ENCODE measurements around the gene SLC13A2.

Gene SLC13A2

GRCh38 chr17:28523186-28523585, 49.7 kb downstream of the SLC13A2 start:
- Histone ChIP-seq H3K4me3 (ENCODE audit: insufficient read depth in 1 of 2, low read depth in 1 of 2, low read length in 2 of 2) (no peak overlapping the region), H2BK15ac (ENCODE audit: low read depth, poor library complexity, severe bottlenecking) (no peak overlapping the region), H3K27me3 (ENCODE audit: control insufficient read depth in 1 of 2, insufficient read depth in 1 of 2, low read length in 2 of 2) (peaks cover 26 to 29% of the 10 kb centered on the region in 2 experiments), H2AK5ac (ENCODE audit: low read length, severe bottlenecking) (no peak overlapping the region), H2AFZ (ENCODE audit: low read depth, low read length) (no peak overlapping the region), H2BK5ac (ENCODE audit: low read depth, low read length, poor library complexity, severe bottlenecking) (no peak overlapping the region), H3K4me2 (ENCODE audit: low read length, poor library complexity, severe bottlenecking) (no peak overlapping the region), H3K14ac (ENCODE audit: low read length in 2 of 2) (no peak overlapping the region), H4K91ac (ENCODE audit: low read length) (no peak overlapping the region), H3K9ac (ENCODE audit: low read length) (no peak overlapping the region), H3K4me1 (ENCODE audit: control insufficient read depth, insufficient read depth, low read depth, low read length) (peaks cover 17% of the 10 kb centered on the region), H3K36me3 (ENCODE audit: control insufficient read depth in 1 of 2, insufficient read depth in 2 of 2, low read depth in 1 of 2, low read length in 2 of 2) (no peaks in the 10 kb centered on the region), H3K9me3 (ENCODE audit: control insufficient read depth, low read length) (no peaks in the 10 kb centered on the region), H2BK120ac (ENCODE audit: low read depth, low read length) (no peak overlapping the region), H3K23ac (ENCODE audit: low read length in 2 of 2) (no peak overlapping the region), H3K4ac (ENCODE audit: low read depth in 1 of 2, low read length in 2 of 2) (no peak overlapping the region), H3K27ac (ENCODE audit: low read length, poor library complexity, severe bottlenecking) (no peak overlapping the region), H3K79me1 (replicated peaks; ENCODE audit: low read length, poor library complexity, severe bottlenecking) (no peaks in the 10 kb centered on the region), H2BK12ac (ENCODE audit: low read length in 2 of 2) (no peak overlapping the region), H3K18ac (ENCODE audit: low read depth in 1 of 2, low read length in 2 of 2) (no peak overlapping the region), H4K8ac (ENCODE audit: low read length) (no peak overlapping the region)
- 73% methylated on average over 6 of the region's 6 CpGs for whole genome bisulfite sequencing
- DNase-seq: no peak

DNA sequence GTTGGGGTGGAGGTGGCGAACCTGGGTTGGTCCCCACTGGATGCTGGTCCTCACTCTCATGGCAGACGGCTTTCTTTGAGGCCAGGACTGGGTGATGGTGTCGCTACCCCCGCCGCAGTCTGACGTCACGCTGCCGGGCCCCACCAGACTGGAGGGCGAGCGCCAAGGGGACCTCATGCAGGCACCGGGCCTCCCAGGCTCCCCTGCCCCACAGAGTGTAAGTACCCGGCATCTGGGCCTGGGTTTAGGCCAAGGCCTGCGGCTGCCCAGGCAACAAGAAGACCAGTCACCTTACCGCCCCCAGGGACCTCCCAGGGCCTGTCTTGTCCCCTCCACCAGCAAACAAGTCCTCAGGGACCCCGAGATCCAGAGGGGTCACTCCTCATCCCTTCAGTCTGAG, 50.4 kb downstream of the SLC13A2 start:
- no peak overlapping the region for H3K4me2 ChIP-seq (ENCODE audit: low read length, poor library complexity, severe bottlenecking)
- 87% methylated on average over 15 of the region's 15 CpGs for WGBS

DNA sequence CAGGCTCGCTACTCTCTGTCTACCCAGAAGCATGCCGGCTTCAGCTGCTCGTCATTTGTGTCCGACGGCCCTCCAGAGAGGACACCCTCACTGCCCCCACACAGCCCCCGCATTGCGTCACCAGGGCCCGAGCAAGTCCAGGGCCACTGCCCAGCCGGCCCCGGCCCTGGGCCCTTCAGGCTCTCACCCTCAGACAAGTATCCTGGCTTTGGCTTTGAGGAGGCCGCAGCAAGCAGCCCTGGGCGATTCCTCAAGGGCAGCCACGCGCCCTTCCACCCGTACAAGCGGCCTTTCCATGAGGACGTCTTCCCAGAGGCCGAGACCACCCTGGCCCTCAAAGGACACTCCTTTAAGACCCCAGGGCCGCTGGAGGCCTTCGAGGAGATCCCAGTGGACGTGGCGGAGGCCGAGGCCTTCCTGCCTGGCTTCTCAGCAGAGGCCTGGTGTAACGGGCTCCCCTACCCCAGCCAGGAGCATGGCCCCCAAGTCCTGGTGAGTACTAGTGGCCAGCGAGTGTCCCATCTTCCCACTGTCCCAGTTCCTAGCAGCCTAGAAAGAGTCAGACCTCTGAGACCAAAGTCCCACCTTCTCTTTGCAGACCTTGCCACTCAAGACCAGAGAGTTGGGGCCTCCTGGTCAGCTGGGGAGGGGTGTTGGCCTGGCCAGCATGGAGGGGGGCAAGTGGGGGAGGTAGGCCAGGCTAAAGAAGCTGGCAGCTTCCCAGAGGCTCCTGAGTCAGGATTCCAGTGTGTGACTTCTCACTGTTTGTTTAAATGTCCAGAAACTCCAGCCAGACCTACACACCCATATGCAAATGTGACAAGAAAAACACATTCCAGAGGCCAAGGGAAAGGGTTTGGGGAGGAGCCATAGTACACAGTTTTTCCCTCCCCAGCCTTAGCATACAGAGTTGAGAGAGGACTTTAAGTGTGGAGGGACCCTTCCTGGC, 51.3 kb downstream of the SLC13A2 start:
- Histone ChIP-seq H3K79me1 (replicated peaks; ENCODE audit: low read length, poor library complexity, severe bottlenecking) (no peaks in the 10 kb centered on the region), H3K4ac (ENCODE audit: low read depth in 1 of 2, low read length in 2 of 2) (peak overlapping the region in 1 of 2 experiments; percentile 50), H4K8ac (ENCODE audit: low read length) (peak overlapping the region; percentile 35), H2BK12ac (ENCODE audit: low read length in 2 of 2) (peak overlapping the region in 1 of 2 experiments; percentile 66), H3K18ac (ENCODE audit: low read depth in 1 of 2, low read length in 2 of 2) (peak overlapping the region; percentile 57 to 69), H2AK5ac (ENCODE audit: low read length, severe bottlenecking) (no peak overlapping the region), H3K36me3 (ENCODE audit: control insufficient read depth in 1 of 2, insufficient read depth in 2 of 2, low read depth in 1 of 2, low read length in 2 of 2) (no peaks in the 10 kb centered on the region), H3K4me2 (ENCODE audit: low read length, poor library complexity, severe bottlenecking) (no peak overlapping the region), H3K14ac (ENCODE audit: low read length in 2 of 2) (peak overlapping the region in 1 of 2 experiments; percentile 94), H3K4me1 (ENCODE audit: control insufficient read depth, insufficient read depth, low read depth, low read length) (peaks cover 17% of the 10 kb centered on the region), H2BK5ac (ENCODE audit: low read depth, low read length, poor library complexity, severe bottlenecking) (no peak overlapping the region), H3K9me3 (ENCODE audit: control insufficient read depth, low read length) (no peaks in the 10 kb centered on the region), H2BK15ac (ENCODE audit: low read depth, poor library complexity, severe bottlenecking) (peak overlapping the region; percentile 44), H3K23ac (ENCODE audit: low read length in 2 of 2) (peak overlapping the region in 1 of 2 experiments; percentile 60), H4K91ac (ENCODE audit: low read length) (peak overlapping the region; percentile 58), H3K27me3 (ENCODE audit: control insufficient read depth in 1 of 2, insufficient read depth in 1 of 2, low read length in 2 of 2) (peaks cover 18 to 19% of the 10 kb centered on the region in 2 experiments), H2AFZ (ENCODE audit: low read depth, low read length) (peak overlapping the region; percentile 32), H3K9ac (ENCODE audit: low read length) (no peak overlapping the region), H2BK120ac (ENCODE audit: low read depth, low read length) (peak overlapping the region; percentile 44), H3K27ac (ENCODE audit: low read length, poor library complexity, severe bottlenecking) (no peak overlapping the region), H3K4me3 (ENCODE audit: insufficient read depth in 1 of 2, low read depth in 1 of 2, low read length in 2 of 2) (no peak overlapping the region)
- DNase-seq: peak; percentile 67
- WGBS: 89% methylated on average over 24 of the region's 25 CpGs

More for the DNA sequence above, 50.4 kb downstream of the SLC13A2 start:
- H3K9ac ChIP-seq (ENCODE audit: low read length): no peak overlapping the region
- H2BK15ac ChIP-seq (ENCODE audit: low read depth, poor library complexity, severe bottlenecking): no peak overlapping the region
- H3K4me1 ChIP-seq (ENCODE audit: control insufficient read depth, insufficient read depth, low read depth, low read length): peaks cover 17% of the 10 kb centered on the region
- no peak overlapping the region for H2BK12ac ChIP-seq (ENCODE audit: low read length in 2 of 2)
- no peaks in the 10 kb centered on the region for H3K9me3 ChIP-seq (ENCODE audit: control insufficient read depth, low read length)
- H3K18ac ChIP-seq (ENCODE audit: low read depth in 1 of 2, low read length in 2 of 2): no peak overlapping the region
- H3K79me1 ChIP-seq (replicated peaks; ENCODE audit: low read length, poor library complexity, severe bottlenecking): no peaks in the 10 kb centered on the region
- H3K27me3 ChIP-seq (ENCODE audit: control insufficient read depth in 1 of 2, insufficient read depth in 1 of 2, low read length in 2 of 2): peaks cover 25% of the 10 kb centered on the region in 2 experiments
- H2AK5ac ChIP-seq (ENCODE audit: low read length, severe bottlenecking): no peak overlapping the region
- no peak overlapping the region for H3K14ac ChIP-seq (ENCODE audit: low read length in 2 of 2)
- no peaks in the 10 kb centered on the region for H3K36me3 ChIP-seq (ENCODE audit: control insufficient read depth in 1 of 2, insufficient read depth in 2 of 2, low read depth in 1 of 2, low read length in 2 of 2)
- no peak overlapping the region for H3K23ac ChIP-seq (ENCODE audit: low read length in 2 of 2)
- no peak overlapping the region for H3K4ac ChIP-seq (ENCODE audit: low read depth in 1 of 2, low read length in 2 of 2)
- DNase-seq: no peak
- H2BK120ac ChIP-seq (ENCODE audit: low read depth, low read length): no peak overlapping the region
- no peak overlapping the region for H3K27ac ChIP-seq (ENCODE audit: low read length, poor library complexity, severe bottlenecking)
- H4K91ac ChIP-seq (ENCODE audit: low read length): no peak overlapping the region
- H4K8ac ChIP-seq (ENCODE audit: low read length): no peak overlapping the region
- H2AFZ ChIP-seq (ENCODE audit: low read depth, low read length): no peak overlapping the region
- H2BK5ac ChIP-seq (ENCODE audit: low read depth, low read length, poor library complexity, severe bottlenecking): no peak overlapping the region
- no peak overlapping the region for H3K4me3 ChIP-seq (ENCODE audit: insufficient read depth in 1 of 2, low read depth in 1 of 2, low read length in 2 of 2)

- Histone ChIP-seq H3K4me1 (ENCODE audit: control insufficient read depth, insufficient read depth, low read depth, low read length) (peaks cover 9% of the 10 kb centered on the region), H2BK15ac (ENCODE audit: low read depth, poor library complexity, severe bottlenecking) (no peak overlapping the region), H3K23ac (ENCODE audit: low read length in 2 of 2) (no peak overlapping the region), H3K9ac (ENCODE audit: low read length) (no peak overlapping the region), H3K14ac (ENCODE audit: low read length in 2 of 2) (no peak overlapping the region), H3K27me3 (ENCODE audit: control insufficient read depth in 1 of 2, insufficient read depth in 1 of 2, low read length in 2 of 2) (peaks cover 12 to 13% of the 10 kb centered on the region in 2 experiments), H3K36me3 (ENCODE audit: control insufficient read depth in 1 of 2, insufficient read depth in 2 of 2, low read depth in 1 of 2, low read length in 2 of 2) (no peaks in the 10 kb centered on the region), H2AFZ (ENCODE audit: low read depth, low read length) (no peak overlapping the region), H4K8ac (ENCODE audit: low read length) (no peak overlapping the region), H2BK12ac (ENCODE audit: low read length in 2 of 2) (no peak overlapping the region), H2BK120ac (ENCODE audit: low read depth, low read length) (no peak overlapping the region), H3K4ac (ENCODE audit: low read depth in 1 of 2, low read length in 2 of 2) (no peak overlapping the region), H3K4me3 (ENCODE audit: insufficient read depth in 1 of 2, low read depth in 1 of 2, low read length in 2 of 2) (no peak overlapping the region), H3K79me1 (replicated peaks; ENCODE audit: low read length, poor library complexity, severe bottlenecking) (no peaks in the 10 kb centered on the region), H2AK5ac (ENCODE audit: low read length, severe bottlenecking) (no peak overlapping the region), H3K27ac (ENCODE audit: low read length, poor library complexity, severe bottlenecking) (no peak overlapping the region), H3K18ac (ENCODE audit: low read depth in 1 of 2, low read length in 2 of 2) (no peak overlapping the region), H3K9me3 (ENCODE audit: control insufficient read depth, low read length) (no peaks in the 10 kb centered on the region), H4K91ac (ENCODE audit: low read length) (no peak overlapping the region), H3K4me2 (ENCODE audit: low read length, poor library complexity, severe bottlenecking) (no peak overlapping the region), H2BK5ac (ENCODE audit: low read depth, low read length, poor library complexity, severe bottlenecking) (no peak overlapping the region)
- WGBS: 86% methylated on average over 8 of the region's 8 CpGs
- DNase-seq: no peak
Measured at GRCh38 chr17:28526381-28526780, 52.9 kb downstream of the SLC13A2 start.
